CD1c-positive myeloid dendritic cell (primary cell): ENCODE results near the gene SLC6A4.
"Not testable (repeated sequence)": the region's sequence is repeated elsewhere in the genome, so short reads cannot be mapped to it uniquely, and the experiment has no call there.

Experiments used
- DNase-seq: peaks from one replicate; pipeline ENCODE4 v3.0.0-alpha.2; 2016; ENCODE audit errors: extremely low spot score

Gene SLC6A4

GRCh38 chr17:30219315-30219714 lies 16.2 kb downstream of the SLC6A4 start:
- DNase-seq: no peak

- DNase-seq: no peak
Measured at GRCh38 chr17:30218799-30219198, 16.7 kb downstream of the SLC6A4 start.

- DNase-seq: no peak
Measured at GRCh38 chr17:30217746-30218245, 17.7 kb downstream of the SLC6A4 start.

GRCh38 chr17:30217054-30217453 lies 18.4 kb downstream of the SLC6A4 start:
- no peak for DNase-seq

GRCh38 chr17:30212750-30213149 lies 22.7 kb downstream of the SLC6A4 start:
- DNase-seq: no peak

GRCh38 chr17:30211371-30211770 lies 24.1 kb downstream of the SLC6A4 start:
- DNase-seq: no peak

GRCh38 chr17:30210901-30211300 lies 24.6 kb downstream of the SLC6A4 start:
- no peak for DNase-seq

- no peak for DNase-seq
Measured at GRCh38 chr17:30210366-30210765, 25.1 kb downstream of the SLC6A4 start.

- DNase-seq: no peak
Measured at GRCh38 chr17:30209930-30210329, 25.6 kb downstream of the SLC6A4 start.

GRCh38 chr17:30208214-30208613 lies 27.3 kb downstream of the SLC6A4 start:
- DNase-seq: peak; percentile 32

- no peak for DNase-seq
Measured at GRCh38 chr17:30207655-30208054, 27.8 kb downstream of the SLC6A4 start.

GRCh38 chr17:30203471-30203981 lies 32.0 kb downstream of the SLC6A4 start:
- DNase-seq: no peak

GRCh38 chr17:30200656-30201055 lies 34.8 kb downstream of the SLC6A4 start:
- not testable (repeated sequence) for DNase-seq

- DNase-seq: no peak
Measured at GRCh38 chr17:30200106-30200505, 35.4 kb downstream of the SLC6A4 start.

GRCh38 chr17:30199600-30199999 lies 35.9 kb downstream of the SLC6A4 start:
- DNase-seq: no peak

GRCh38 chr17:30197416-30197815 lies 38.1 kb downstream of the SLC6A4 start:
- DNase-seq: no peak

GRCh38 chr17:30196504-30196903 lies 39.0 kb downstream of the SLC6A4 start:
- no peak for DNase-seq

- no peak for DNase-seq
Measured at GRCh38 chr17:30191072-30191471, 44.4 kb downstream of the SLC6A4 start.

GRCh38 chr17:30188211-30188939 lies 47.1 kb downstream of the SLC6A4 start:
- no peak for DNase-seq

GRCh38 chr17:30187573-30187972 lies 47.9 kb downstream of the SLC6A4 start:
- no peak for DNase-seq

GRCh38 chr17:30186761-30187160 lies 48.7 kb downstream of the SLC6A4 start:
- DNase-seq: no peak

GRCh38 chr17:30176855-30177254 lies 58.6 kb downstream of the SLC6A4 start:
- DNase-seq: no peak

GRCh38 chr17:30174556-30174955 lies 60.9 kb downstream of the SLC6A4 start:
- DNase-seq: no peak

- DNase-seq: no peak
Measured at GRCh38 chr17:30173649-30174048, 61.8 kb downstream of the SLC6A4 start.
